GM21786 (cell line): Measurements from ENCODE around the gene RETREG3.
A peak's percentile ranks its signal among the peaks of the same experiment; 100 is the strongest.
"Not testable (repeated sequence)": the region's sequence is repeated elsewhere in the genome, so short reads cannot be mapped to it uniquely, and the experiment has no call there.

ENCODE experiments used
- ATAC-seq: cut with Tn5 transposase; IDR thresholded peaks from one replicate; pipeline ENCODE4 v1.9.1; 2021; ENCODE audit not compliant: unreplicated experiment

The RETREG3 gene

DNA sequence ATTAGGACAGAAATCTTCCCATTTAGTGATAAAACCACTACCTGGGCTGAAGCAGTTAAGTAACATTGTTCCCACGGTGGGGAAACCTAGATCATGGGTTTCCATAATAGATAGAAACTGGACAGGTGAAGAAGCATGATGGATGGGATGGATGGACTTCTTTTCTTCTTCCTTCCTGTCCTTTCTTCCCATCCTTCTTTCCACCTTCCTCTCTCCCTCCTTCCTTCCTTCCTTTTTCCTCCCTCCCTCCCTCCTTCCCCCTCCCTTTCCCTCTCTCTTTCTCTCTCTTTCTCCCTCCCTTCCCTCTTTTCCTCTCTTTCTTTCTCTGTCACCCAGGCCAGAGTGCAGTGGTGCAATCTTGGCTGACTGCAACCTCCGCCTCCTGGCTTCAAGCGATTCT lies 34.7 kb downstream of the RETREG3 start:
- ATAC-seq = no peak

DNA sequence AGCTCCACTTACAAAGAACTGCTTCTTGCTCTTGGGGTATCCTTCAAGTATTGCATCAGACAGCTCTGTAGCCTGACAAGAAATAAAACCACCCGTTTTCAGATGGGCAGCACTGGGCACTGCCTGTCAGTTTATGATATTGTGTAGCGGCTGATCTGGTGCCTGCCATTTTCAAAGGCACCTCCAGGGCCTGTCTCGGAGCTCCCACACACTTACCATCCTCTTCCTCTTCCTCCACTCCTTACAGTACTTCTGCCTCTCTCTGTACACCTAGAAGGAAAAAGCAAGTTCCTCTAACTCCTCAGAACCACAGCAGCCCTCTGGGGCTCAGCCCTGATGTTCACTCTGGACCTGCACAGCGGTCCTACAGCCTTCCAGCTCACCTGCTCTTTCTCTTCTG lies 36.1 kb downstream of the RETREG3 start:
- no peak for ATAC-seq

DNA sequence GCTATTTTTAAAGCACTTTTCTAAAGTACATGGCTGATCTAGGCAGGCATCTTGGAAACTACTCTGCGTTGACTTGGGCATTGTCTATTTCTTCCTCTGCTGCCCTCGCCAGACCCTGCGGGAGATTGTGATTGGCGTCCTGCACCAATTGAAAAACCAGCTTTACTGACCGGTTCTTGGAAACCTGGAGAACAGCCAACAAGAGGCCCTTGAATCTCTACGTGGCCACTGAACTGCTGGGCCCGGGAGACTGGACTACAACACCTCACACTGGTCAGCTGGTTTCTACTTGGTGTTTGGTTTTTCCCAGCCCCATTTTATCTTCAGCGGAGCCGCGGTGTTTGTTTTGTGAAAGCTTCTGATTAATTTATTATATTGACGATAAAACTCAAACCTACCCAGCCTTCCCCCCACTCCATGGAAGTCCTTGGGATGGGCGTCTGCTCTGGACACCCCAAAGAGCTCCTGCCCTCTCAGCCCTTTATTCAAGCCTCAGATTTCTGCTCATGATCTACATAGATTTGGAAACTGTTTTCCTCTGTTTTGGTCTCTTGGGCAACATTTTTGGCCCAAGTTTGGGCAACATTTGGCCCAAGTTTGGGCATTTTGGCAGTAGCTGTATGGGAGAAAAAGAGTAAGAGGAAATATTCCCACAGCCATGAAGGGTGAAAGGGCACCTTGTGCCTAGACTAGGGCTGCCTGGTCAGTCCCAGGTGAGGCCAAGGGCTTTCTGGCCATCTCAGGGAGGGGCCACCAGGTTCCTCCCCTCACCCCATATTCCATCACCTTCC lies 37.5 kb downstream of the RETREG3 start:
- ATAC-seq = no peak

DNA sequence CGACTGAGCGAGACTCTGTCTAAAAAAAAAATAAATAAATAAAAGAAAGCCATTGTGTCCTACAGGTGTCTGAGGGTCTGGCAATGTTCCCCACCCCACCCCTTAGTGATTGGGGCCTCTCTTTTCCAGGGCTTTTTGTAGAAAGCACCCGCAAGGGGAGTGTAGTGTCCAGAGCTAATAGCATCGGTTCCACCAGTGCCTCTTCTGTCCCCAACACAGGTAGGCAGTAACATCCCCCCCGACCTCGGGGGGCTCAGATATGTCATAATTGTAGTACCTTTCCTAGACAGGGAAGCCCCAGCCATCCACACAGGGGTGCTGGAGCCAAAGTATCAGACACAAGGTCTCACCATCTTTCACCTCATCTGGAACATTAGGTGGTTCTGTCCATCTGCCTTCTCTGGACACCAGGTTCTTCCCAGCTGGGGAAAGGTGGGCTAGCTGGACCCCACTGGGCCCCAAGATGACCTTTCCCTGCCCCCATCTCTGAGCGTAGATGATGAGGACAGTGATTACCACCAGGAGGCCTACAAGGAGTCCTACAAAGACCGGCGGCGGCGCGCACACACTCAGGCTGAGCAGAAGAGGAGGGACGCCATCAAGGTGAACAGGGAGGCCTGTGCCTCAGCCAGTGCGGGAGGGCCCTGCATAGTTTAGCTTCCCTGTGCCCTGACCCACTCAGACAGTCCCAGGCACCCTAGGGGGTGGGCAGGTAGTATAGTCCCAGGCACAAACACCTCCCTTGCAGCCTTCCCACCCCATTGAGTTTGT lies 40.6 kb downstream of the RETREG3 start:
- no peak for ATAC-seq

DNA sequence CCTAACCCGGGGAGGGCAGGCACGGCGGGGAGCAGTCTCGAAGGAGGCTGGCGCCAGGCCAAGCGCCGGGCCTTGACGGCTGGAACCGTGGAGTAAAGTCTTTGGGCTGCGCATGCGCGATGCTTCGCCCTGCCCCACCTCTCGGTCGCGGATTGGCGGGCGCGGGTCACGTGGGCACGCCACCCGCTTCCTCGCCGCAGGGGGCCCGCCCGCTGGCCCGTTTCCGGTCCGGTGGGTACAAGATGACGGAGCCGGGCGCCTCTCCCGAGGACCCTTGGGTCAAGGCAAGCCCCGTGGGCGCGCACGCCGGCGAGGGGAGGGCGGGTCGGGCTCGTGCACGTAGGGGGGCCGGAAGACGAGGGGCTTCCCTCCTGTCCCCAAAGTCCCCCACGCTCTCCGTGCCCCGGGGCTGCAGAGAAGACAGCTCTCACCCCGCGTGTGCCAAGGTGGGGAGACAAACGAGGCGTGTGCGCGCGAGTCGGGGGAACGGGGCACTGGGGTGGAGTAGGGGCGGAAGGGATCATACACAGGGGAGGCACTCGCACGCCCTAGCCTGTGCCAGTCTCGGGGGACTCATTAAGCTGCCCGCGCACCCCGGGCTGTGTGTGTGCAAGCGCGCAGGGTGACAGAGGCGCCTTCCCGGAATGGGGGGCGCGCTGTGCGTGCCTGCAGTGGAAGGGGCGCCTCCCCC lies 42.1 kb downstream of the RETREG3 start, which contains the start of gene MLX:
Gene MLX (plus strand): TSS at position 218 of the 691 bp plus-strand sequence. CDS start 25 bp downstream, at position 243.
- peak; percentile 59 for ATAC-seq

DNA sequence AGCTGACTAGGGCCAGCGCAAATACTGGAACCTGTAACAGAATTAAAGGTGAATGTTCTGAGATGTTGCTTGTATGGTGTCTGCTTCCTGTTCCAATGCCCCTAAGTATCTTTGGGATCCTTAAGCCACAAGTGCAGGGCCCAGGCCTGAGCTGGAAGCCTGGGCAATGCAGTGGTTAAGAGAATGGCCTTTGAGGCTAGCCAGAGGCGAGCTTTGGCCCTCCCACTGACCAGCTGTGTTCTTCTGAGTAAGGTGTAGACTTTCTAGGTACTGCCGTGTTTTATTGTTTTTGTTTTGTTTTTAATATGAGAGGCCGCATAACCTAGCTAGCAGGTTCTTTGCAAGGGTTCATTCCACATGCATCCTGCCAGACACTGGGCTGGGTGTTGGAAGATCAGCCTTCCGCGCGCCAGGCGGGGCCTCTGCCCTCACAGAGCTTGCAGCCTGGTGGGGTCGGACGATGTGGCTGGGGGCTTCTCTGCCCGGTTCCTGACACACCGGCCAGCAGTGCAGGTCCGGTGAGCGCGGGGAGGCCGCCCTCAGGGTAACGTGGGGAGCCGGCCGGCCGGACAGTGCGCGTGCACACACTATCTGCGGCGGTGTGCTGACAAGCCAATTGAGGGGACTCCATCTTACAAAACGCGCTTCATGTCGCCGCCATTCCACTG lies 42.8 kb downstream of the RETREG3 start:
- no peak for ATAC-seq

DNA sequence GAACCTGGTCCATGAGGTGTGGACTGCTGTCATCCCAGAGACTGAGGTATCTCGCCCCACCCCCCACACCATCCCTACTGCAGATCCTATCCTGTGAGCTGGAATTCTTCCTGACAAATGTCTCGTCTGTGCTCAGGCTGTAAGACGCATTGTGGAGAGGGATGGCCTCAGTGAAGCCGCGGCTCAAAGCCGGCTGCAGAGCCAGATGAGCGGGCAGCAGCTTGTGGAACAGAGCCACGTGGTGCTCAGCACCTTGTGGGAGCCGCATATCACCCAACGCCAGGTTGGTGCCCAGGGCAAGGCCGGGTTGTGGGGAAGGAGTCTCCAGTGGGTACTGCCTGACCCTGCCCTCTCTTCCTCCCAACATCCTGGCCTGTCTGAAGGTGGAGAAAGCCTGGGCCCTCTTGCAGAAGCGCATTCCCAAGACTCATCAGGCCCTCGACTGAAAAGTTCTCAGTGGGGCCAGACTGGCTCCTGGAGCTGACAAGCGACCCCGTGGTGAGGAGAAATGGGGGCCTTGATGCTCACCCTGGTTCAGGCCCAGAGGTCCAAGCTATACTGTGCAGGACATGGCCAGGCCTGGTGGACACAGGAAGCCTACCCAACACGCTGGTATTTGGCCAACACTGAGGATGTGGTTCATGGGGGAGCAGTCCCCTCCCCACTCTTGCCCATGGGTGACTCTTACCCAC lies 43.5 kb downstream of the RETREG3 start:
- no peak for ATAC-seq

DNA sequence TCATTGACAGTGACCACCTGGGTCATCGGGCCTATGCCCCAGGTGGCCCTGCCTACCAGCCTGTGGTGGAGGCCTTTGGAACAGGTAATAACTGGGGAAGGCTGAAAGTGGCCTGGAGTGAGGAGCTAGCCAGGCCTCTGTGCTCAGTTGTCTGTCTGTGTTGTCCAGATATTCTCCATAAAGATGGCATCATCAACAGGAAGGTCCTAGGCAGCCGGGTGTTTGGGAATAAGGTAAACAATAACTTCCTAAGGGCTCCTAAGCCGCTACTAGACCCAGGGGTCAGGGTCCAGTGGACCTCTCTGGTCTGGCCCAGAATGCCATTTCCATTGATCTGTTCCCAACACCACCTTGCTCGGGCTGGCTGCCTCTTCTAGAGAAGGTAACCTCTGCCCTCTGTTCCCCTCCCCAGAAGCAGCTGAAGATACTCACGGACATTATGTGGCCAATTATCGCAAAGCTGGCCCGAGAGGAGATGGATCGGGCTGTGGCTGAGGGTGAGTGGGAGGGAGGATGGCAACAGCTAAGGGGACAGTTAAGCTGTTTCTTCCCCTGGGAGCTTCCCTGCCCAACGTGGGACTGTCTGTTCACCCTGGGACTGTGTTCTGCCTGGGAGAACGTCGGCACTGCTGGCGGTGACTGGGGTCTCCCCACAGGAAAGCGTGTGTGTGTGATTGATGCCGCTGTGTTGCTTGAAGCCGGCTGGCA lies 44.2 kb downstream of the RETREG3 start:
- ATAC-seq = no peak

DNA sequence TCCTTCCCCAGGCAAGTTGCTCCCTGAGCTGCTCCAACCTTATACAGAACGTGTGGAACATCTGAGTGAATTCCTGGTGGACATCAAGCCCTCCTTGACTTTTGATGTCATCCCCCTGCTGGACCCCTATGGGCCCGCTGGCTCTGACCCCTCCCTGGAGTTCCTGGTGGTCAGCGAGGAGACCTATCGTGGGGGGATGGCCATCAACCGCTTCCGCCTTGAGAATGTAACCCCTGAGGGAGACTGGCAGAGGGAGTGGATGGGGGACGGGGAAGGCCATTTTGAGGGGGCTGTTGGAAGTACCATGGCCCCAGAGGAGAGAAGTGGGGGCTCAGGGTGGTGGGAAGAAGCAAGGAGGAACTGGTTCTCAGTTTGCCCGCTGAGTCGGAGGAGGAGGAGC lies 45.2 kb downstream of the RETREG3 start:
- no peak for ATAC-seq

DNA sequence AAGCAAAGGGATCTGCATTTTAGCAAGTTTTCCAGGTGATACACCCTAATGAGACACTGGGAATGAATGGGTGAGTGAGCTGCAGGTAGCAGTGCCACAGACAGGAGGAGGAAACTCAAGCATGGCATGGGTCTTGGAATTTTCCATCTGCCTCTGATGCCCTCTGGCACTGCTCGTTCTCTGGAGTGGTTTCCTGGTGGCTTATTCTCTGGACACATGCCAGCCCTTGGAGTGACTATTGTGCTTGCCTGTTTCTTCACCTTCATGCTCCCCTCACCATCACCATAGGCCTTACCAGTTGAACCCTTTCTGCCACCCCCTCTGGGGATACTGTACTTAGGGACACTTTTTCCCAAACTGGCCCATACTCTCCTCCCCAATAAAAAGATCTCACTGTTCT lies 45.6 kb downstream of the RETREG3 start:
- ATAC-seq = no peak

DNA sequence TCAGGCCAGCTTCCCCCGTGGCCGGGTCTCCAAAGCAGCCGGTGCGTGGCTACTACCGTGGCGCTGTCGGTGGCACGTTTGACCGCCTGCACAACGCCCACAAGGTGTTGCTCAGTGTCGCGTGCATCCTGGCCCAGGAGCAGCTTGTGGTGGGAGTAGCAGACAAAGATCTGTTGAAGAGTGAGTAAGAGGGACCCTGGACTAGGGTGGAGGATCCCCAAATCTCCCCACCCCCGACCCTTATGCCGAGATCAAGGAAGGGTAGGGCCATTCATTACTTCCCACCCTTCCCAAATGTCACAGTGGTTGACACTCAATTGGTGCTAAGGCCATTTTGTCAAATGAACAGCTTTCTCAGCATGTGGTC lies 46.0 kb downstream of the RETREG3 start:
- ATAC-seq = no peak

DNA sequence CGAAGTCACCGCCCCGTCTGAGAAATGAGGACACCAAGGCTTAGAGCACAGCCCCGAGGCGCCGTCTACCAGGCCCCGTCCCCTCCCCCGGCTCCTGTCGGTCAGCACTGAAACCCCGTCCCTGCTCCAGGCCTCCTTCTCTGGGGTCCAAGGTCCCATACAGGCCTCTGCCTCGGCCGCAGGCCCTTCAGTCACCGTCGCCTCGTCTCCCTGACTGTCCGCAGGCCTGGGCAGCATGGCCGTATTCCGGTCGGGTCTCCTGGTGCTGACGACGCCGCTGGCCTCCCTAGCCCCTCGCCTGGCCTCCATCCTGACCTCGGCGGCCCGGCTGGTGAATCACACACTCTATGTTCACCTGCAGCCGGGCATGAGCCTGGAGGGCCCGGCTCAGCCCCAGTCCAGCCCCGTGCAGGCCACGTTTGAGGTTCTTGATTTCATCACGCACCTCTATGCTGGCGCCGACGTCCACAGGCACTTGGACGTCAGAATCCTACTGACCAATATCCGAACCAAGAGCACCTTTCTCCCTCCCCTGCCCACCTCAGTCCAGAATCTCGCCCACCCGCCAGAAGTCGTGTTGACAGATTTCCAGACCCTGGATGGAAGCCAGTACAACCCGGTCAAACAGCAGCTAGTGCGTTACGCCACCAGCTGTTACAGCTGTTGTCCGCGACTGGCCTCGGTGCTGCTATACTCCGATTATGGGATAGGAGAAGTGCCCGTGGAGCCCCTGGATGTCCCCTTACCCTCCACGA lies 46.6 kb downstream of the RETREG3 start:
- ATAC-seq = no peak

DNA sequence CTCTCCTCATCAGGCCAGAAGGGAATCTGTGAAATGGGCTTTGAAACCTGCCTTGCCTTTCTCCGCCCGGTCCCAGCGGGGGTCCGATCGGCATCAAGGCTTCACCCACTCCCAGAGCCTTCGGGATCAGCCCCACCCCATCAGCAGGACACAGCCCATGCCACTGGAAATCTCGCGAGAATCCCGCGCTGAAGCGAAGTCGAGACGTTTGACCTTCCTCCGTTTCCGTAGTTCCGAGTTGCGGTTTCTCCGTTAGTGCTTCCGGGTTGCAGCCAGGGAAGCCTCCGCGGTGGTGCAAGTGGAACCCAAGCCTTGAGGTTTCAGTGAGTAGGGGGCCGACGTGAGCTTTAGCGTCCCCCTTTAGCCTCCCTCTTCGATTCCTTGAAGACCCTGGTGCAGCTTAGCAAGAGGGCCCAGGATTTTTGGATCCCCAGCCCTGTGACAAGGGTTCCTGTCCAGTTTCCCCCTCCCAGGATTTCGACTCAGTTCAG lies 47.2 kb downstream of the RETREG3 start, which contains the start of gene COASY:
Gene COASY (plus strand): TSS at position 252 of the 491 bp plus-strand sequence. CDS start 475 bp downstream, outside the sequence.
- peak; percentile 54 for ATAC-seq

DNA sequence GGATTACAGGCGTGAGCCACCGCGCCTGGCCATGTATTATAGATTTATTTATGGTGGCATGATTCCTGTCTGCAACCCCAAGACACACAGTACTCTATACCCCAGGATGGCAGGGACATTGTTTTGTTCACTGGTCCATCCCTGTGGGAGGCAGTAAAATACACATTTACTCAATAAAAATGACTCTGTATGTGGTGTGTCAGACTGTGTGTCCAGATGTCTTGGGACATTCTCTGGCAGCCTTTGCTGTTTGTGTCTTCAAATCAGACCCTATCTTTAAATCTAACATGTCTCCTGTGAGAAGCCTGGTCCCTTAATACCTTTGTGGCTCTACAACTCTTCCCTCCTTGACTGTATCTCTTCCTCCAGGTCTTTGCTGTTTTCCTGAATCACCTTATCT lies 48.9 kb downstream of the RETREG3 start:
- no peak for ATAC-seq

DNA sequence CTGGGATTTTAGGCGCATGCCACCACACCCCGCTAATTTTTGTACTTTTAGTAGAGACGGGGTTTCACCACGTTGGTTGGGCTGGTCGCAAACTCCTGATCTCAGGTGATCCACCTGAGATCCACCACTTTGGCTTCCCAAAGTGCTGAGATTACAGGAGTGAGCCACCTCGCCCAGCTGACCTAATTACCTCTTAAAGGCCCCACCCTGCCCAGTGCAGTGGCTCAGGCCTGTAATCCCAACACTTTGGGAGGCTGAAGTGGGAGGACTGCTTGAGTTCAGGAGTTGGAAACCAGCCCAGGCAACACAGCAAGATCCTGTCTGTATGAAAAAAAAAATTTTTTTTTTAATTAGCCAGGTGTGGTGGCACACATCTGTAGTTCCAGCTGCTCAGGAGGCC lies 50.1 kb downstream of the RETREG3 start:
- ATAC-seq = no peak

DNA sequence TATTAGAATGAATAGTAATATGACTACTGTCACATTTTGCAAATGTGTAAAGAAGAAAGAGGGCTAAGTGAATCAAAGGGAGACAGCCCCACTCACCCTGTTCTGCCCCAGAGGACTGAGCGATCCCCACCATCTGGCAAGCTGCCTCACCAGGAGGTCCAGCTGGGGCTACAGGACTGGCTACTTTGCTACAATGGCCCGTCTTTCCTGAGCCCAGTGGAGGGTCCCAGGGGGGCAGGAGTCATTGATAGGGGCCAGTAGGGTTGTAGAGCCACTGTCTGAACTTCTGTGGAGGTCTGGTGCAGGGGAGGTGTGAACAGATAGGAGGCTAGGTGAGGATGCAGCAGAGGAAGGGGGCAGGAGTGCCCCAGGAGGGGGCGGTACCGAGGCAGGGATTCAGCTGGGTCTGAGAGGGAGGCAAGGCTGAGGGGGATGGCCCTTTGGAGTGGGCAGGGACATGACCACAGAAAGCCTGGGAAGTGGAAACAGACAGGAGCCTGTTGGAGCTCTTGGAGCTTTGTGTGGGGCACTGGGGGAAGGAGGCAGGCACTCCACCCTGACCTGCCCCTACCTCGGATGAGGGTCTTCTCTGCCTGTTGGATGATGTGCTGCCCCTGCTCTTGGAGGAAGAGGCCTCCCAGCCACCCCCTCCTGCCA lies 53.1 kb downstream of the RETREG3 start:
- ATAC-seq = not testable (repeated sequence)

DNA sequence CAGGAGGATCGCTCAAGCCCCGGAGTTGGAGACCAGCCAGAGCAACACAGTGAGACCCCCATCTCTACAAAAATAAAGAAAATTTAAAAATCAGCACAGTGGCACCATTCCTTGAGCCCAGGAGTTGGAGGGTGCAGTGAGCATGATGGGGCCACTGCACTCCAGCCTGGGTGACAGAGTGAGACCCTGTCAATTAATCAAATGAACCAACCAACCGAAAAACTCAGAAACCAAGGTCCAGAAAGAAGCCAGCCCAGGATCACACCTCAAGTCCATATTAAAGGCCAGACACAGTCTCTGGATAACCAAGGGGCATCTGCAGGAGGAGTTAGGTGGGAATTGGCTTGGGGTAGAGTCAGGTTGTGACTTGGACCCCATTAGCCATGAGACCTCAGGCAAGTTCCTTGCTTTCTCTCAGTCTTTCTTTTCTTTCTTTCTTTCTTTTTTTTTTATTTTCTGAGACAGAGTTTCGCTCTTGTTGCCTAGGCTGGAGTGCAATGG lies 54.0 kb downstream of the RETREG3 start:
- no peak for ATAC-seq
